GM19452 (cell line): ENCODE results near the gene IL5.
"Not testable (repeated sequence)": the region's sequence is repeated elsewhere in the genome, so short reads cannot be mapped to it uniquely, and the experiment has no call there.

Experiments
- ATAC-seq: cut with Tn5 transposase; IDR thresholded peaks from one replicate; pipeline ENCODE4 v1.9.1; 2021; ENCODE audit not compliant: unreplicated experiment

Gene IL5

DNA sequence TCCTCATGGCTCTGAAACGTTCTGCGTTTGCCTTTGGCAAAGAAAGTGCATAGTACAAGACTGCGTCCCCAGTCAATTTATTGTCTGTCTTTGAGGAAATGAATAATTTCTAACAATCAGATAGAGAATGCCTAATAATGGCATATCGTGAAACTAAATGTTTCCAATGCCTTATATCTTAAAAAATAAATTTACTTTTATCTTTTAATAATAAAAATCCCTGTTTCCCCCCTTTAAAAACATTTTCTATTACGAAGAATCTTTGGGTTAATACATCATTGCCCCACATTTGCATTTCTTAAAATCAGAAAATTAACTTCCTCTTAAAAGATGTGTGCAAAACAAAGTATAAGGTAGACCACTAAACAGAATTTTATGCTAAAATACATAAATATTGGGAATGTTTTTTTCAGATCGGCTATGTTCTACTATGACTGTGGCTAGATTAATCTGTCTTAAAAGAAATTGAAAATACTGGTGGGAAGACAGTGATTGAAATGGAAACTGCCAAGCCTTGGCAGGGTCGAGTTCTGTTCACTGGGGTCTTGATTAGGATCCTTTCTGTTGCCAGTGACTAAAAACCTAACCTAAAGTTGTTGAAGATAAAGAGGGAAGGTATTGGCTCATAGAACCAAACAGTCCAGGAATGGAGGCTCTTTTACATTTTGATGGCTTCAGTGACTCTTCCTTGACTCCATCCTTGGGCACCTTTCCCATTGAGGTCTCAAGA lies at the start of gene IL5:
IL5 (minus strand) TSS at position 51 of the 730 bp plus-strand sequence; CDS start at position 7, 44 bp downstream.
- ATAC-seq: no peak

DNA sequence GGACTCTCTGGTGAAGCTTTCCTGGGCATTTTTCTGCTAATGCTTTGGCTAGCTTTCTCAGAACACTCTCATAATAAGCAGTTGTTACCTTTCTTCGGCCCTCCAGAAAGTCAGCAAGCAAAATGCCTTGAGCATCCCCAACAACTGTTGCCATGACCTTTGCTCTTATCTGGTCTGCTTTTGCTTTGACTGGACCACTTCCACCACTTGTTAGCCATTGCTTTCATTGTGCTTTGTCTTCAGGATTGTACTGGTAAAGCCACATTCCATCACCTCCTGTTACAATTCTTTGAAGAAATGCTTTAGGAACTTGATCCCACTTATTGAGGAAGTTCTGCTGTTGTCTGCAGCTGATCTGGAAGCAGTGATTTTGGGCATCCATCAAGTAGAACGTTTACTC lies 49.2 kb upstream of the IL5 start:
- no peak for ATAC-seq

DNA sequence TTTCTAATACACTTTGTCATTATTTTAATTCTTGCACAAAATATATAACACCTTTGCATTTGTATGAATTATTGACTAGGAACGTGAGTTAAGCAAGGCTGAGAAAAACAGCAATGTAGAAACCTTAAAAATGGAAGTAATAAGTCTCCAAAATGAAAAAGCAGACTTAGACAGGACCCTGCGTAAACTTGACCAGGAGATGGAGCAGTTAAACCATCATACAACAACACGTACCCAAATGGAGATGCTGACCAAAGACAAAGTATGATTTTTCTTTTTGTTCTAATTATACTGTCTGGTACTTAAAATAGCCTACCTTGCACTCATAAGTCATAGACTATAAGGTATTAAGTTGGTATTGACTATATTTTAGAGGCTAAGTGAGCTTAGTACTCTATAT lies 47.8 kb upstream of the IL5 start:
- no peak for ATAC-seq

GRCh38 chr5:132589467-132589866 lies 46.1 kb upstream of the IL5 start:
- ATAC-seq: no peak

- no peak for ATAC-seq
These were observed 42.7 kb upstream of the IL5 start for GRCh38 chr5:132586063-132586462.

- not testable (repeated sequence) for ATAC-seq
These were observed 41.2 kb upstream of the IL5 start for GRCh38 chr5:132584560-132584959.

DNA sequence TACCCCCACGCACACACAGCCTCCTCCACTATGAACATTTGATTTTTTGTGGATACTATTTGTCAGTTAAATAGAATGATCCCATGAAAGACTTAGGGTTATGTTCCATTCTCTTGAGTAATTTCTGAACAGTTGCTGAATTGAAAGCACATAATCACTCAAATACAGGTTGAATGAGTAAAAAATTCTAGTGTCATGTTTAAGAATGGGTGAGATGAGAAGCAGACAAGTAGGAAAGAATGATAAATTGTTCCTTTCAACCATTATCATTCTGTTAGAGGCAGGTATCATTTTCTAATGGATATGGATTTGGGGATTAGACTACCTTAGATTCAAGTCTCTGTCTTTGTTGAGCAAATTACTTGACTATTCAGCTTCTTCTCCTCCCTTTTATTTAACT lies 32.8 kb upstream of the IL5 start:
- no peak for ATAC-seq

GRCh38 chr5:132566657-132567056 lies 23.3 kb upstream of the IL5 start:
- no peak for ATAC-seq

- not testable (repeated sequence) for ATAC-seq
These were observed 21.2 kb upstream of the IL5 start for GRCh38 chr5:132564555-132564954.

GRCh38 chr5:132561601-132562000 lies 18.3 kb upstream of the IL5 start:
- ATAC-seq: no peak

DNA sequence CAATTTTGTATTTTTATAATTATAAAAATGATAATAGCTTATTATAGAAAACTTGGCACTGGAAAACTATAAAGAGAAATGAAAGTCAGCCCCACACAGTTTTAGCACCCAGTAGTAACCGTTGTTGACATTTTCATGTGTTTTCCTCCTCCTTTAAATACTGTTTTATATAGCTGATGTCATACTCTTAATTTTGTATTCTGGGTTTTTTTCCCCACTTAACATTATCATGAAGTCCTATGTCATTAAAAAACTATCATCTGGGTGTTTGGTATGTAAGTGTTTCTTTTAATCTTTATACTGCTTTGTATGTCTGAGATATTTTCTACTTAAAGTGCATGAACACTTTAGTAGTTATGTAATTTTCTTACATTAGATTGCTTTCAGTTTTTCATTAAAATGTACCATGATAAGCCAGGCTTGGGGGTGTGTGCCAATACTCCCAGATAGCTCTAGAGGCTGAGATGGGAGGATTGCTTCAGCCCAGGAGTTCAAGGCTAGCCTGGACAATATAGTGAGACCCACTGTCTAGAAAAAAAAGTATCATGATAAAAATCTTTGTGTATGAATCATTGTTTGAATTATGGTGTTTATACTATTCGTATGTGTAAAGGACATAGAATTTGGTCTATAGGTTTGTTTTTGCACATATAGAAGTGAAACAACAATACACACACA lies 16.2 kb upstream of the IL5 start:
- no peak for ATAC-seq

DNA sequence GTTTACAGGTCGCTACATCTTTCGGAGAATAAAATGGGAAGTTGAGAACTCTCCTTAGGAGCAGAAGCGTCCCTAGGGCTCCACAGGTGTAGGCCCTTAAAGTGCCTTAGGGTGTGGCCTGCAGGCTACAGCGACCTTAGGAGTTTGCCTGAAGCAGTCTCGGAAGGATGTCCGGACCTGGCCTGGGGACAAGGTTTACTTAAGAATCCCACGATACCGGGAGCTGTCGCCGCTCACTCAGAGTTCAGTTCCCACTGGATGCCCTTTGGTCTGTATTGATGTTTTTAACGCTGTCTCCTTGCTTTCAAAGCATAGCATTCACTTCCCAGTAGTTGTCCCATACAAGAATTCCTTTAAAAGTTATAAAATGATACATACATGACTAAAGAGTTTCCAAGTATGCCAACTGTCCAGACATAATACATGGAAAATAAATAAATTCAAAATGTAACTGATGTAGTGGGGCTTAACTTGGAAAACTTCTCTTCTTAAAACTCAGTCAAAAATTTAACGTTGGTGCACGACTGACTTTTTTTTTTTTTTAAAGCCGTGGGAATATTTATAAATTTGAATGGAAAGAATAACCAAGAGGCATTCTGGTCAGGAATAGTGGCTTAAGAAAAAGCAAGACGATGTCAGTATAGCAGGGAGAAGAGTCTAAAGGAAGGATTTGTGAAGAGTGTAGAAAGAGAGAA lies 14.3 kb upstream of the IL5 start:
- ATAC-seq: peak; percentile 25

DNA sequence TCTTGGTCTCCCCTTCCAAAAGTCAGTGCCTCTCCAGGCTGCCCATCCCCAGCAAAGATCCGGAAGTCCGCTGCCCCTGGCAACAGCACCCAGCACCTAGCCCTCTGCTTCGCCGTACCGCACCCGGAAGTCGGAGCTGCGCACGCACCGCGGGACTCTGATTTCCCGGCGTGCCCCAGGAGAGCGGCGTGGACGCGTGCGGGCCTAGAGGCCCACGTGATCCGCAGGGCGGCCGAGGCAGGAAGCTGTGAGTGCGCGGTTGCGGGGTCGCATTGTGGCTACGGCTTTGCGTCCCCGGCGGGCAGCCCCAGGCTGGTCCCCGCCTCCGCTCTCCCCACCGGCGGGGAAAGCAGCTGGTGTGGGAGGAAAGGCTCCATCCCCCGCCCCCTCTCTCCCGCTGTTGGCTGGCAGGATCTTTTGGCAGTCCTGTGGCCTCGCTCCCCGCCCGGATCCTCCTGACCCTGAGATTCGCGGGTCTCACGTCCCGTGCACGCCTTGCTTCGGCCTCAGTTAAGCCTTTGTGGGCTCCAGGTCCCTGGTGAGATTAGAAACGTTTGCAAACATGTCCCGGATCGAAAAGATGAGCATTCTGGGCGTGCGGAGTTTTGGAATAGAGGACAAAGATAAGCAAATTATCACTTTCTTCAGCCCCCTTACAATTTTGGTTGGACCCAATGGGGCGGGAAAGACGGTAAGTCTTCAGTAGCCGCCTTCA lies 13.6 kb upstream of the IL5 start, which contains the start of gene RAD50:
RAD50 (plus strand) TSS at position 215 of the 715 bp plus-strand sequence; CDS start at position 563, 348 bp downstream.
- peak; percentile 98 for ATAC-seq

GRCh38 chr5:132556153-132556762 lies 12.9 kb upstream of the IL5 start:
- no peak for ATAC-seq

DNA sequence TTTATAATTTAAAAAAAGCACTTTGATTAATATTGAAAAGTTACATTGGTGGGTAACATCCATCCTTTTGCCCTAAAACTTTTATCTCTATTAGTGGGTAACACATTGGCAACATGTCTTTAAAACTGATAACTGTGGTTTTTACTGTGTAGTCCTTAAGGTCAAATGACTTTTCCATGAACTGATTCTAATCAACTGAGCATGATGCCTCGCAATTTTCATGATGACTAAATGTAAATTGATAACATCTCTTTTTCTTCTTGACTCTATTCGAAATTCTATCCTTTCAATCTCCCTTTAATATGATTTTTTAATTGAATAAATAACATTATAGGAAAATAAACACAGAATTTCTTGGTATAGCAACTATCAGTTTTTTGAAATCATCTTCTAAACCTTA lies 6.3 kb upstream of the IL5 start:
- ATAC-seq: no peak

DNA sequence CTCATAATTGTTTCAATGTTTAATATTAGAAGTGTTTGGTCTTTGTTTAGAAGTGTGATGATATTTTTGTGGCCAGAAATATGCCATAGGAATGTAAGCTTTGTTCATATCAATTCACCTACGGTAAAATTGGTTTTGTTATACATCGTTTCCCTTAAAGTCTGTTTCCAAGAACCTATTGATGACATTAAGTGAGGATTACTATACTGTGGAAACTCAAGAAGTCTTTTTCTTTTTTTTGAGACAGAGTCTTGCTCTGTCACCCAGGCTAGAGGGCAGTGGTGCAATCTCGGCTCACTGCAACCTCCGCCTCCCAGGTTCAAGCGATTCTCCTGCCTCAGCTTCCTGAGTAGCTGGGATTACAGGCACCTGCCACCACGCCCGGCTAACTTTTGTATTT lies 5.5 kb upstream of the IL5 start:
- ATAC-seq: not testable (repeated sequence)

DNA sequence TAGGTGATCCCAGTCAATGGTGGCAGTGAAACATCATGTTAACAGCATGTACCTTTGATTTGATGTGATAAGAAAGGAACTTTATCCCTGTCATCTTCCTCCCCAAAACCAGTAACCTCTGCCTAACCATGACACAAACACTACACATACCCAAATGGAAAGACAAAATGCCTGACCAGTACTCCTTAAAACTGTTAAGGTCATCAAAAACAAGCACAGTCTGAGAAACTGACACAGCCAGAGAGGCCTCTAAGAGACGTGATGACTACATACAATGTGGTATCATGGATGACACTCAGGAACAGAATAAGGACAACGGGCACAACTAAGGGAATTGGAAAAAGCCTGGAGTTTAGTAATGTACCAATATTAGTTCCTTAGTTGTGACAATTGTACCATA lies 3.9 kb upstream of the IL5 start:
- ATAC-seq: no peak

GRCh38 chr5:132546108-132546507 lies 2.8 kb upstream of the IL5 start:
- no peak for ATAC-seq

- ATAC-seq: no peak
These were observed 2.6 kb downstream of the IL5 start for GRCh38 chr5:132540764-132541163.

- no peak for ATAC-seq
These were observed 3.2 kb downstream of the IL5 start for GRCh38 chr5:132540149-132540548.

DNA sequence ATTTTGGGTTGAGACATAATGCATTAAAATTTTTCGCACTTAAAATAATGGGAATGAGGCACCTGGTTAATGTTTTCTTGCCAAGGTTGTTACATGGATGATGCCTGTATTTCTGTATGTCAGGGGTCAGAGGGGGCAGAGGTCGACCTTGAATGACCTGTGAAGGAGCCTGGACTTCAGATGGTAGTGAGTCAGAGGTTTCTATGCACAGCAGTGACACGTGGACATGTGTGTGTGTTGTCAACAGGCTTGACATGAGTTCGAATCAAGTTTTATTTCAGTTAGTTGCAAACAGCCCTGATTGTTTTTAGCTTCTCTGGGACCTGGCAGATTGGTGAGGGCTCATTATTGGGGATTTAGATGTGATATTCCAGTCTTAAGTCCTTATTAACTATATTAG lies 3.6 kb downstream of the IL5 start:
- ATAC-seq: no peak
